Thyroid gland (tissue), 4 donors: ENCODE results near the gene PPP2R5C. TPM values are rescaled to one million over a fixed set of nuclear protein-coding genes. Genes with fewer than 3 reads are reported as not detected.
A peak's percentile ranks its signal among the peaks of the same experiment; 100 is the strongest.

ENCODE experiments used
- DNase-seq, 2 donors: peaks; one replicate each; pipeline ENCODE4 v3.0.0-alpha.2; 2019
- H3K27ac ChIP-seq, 3 donors: fragments of 200-600 bp; sonication (generic); 1 replicate in 2 of 3; 2 replicates in 1 of 3; pipeline ENCODE4 v1.5.1; 2016 to 2019; ENCODE audit warnings: mild to moderate bottlenecking in 1 of 3, moderate library complexity in 1 of 3
- H3K27me3 ChIP-seq: fragments of 200-600 bp; sonication (generic); one replicate; pipeline ENCODE4 v1.5.1; 2019
- H3K36me3 ChIP-seq, 2 donors: fragments of 200-600 bp; sonication (generic); one replicate each; pipeline ENCODE4 v1.5.1; 2016 to 2019
- H3K4me1 ChIP-seq, 2 donors: fragments of 200-600 bp; sonication (generic); one replicate each; pipeline ENCODE4 v1.5.1; 2017 to 2019
- H3K4me3 ChIP-seq, 3 donors: fragments of 200-600 bp; sonication (generic); replicated peaks in 1 of 3; 1 replicate in 2 of 3; 2 replicates in 1 of 3; pipeline ENCODE4 v1.5.1; 2016; ENCODE audit warnings: mild to moderate bottlenecking in 1 of 3
- H3K9me3 ChIP-seq: fragments of 200-600 bp; sonication (generic); one replicate; pipeline ENCODE4 v1.5.1; 2017
- CTCF ChIP-seq, 6 experiments: fragments of 200-600 bp in 3 of 6; fragments of 450-650 bp in 3 of 6; sonication (generic) in 3 of 6; IDR thresholded peaks; one replicate each; pipeline ENCODE4 v1.5.1; 2016 to 2019; ENCODE audit warnings: antibody characterized with exemption in 6 of 6, mild to moderate bottlenecking in 2 of 6, inconsistent platforms in 1 of 6, moderate library complexity in 1 of 6
- POLR2A ChIP-seq, 2 donors: fragments of 450-650 bp; IDR thresholded peaks; one replicate each; pipeline ENCODE4 v1.6.1; 2017; ENCODE audit warnings: antibody characterized with exemption in 2 of 2, mild to moderate bottlenecking in 2 of 2, moderate library complexity in 1 of 2
- WGBS, 2 donors: methylation state at CpG; one replicate each; pipeline ENCODE4 v1.1.5; 2017; 5-methylcytosine and 5-hydroxymethylcytosine counted together
- intact Hi-C: fragments of 100-400 bp; cut with DNase I; formaldehyde crosslinking; loops from one replicate; pipeline ENCODE4 v1.15.1; 2023
- total RNA-seq, 4 donors: library from RNA; depleted of rRNA; stranded (reverse); fragments of >200 nt; gene quantifications; one replicate each; pipeline ENCODE4 v1.2.3, GENCODE V29; 2016

The PPP2R5C gene
- total RNA-seq, 4 donors from 2014 or later: 105 to 209 (median 141) TPM

GRCh38 chr14:101857226-101857625, 95.7 kb downstream of the PPP2R5C start:
- TF ChIP-seq CTCF (IDR thresholded peaks at IDR 0.05): no peak
- no peak for TF ChIP-seq POLR2A (IDR thresholded peaks at IDR 0.05)
- WGBS, 2 donors: 94 to 100% methylated on average over 1 of the region's 1 CpG
- Histone ChIP-seq H3K27ac (peak overlapping the region in 2 of 3 donors; percentile 39 to 68), H3K27me3 (no peaks in the 10 kb centered on the region), H3K9me3 (no peaks in the 10 kb centered on the region), H3K4me3 (no peak overlapping the region), H3K36me3 (no peaks in the 10 kb centered on the region), H3K4me1 (peaks cover 28 to 56% of the 10 kb centered on the region in 2 donors)
- intact Hi-C loops: no loop called here
- DNase-seq: no peak

- no peak overlapping the region for H3K4me3 ChIP-seq
- H3K4me1 ChIP-seq: peaks cover 26 to 53% of the 10 kb centered on the region in 2 donors
- intact Hi-C loops: no loop called here
- TF ChIP-seq CTCF (IDR thresholded peaks at IDR 0.05): no peak
- no peaks in the 10 kb centered on the region for H3K36me3 ChIP-seq
- peak; percentile 81 to 82 for DNase-seq
- H3K27ac ChIP-seq: peak overlapping the region; percentile 19 to 68 (median 39)
- no peaks in the 10 kb centered on the region for H3K27me3 ChIP-seq
- no peaks in the 10 kb centered on the region for H3K9me3 ChIP-seq
- WGBS, 2 donors: 59 to 64% methylated on average over 17 of the region's 17 CpGs
Observed at GRCh38 chr14:101858791-101859537, 97.5 kb downstream of the PPP2R5C start.

GRCh38 chr14:101859538-101859902, 98.0 kb downstream of the PPP2R5C start:
- intact Hi-C loops: no loop called here
- DNase-seq: no peak
- Histone ChIP-seq H3K9me3 (no peaks in the 10 kb centered on the region), H3K4me1 (peaks cover 23 to 47% of the 10 kb centered on the region in 2 donors), H3K36me3 (no peaks in the 10 kb centered on the region), H3K4me3 (no peak overlapping the region), H3K27ac (peak overlapping the region in 2 of 3 donors; percentile 39 to 68), H3K27me3 (no peaks in the 10 kb centered on the region)
- TF ChIP-seq CTCF (IDR thresholded peaks at IDR 0.05) (no peak), POLR2A (IDR thresholded peaks at IDR 0.05) (no peak)
- WGBS, 2 donors: 84 to 93% methylated on average over 2 of the region's 2 CpGs

- H3K4me1 ChIP-seq: peaks cover 23 to 45% of the 10 kb centered on the region in 2 donors
- 100% methylated on average over 1 of the region's 1 CpG for WGBS, 2 donors
Observed at GRCh38 chr14:101859958-101860357, 98.4 kb downstream of the PPP2R5C start.

More at GRCh38 chr14:101859958-101860357, 98.4 kb downstream of the PPP2R5C start:
- DNase-seq: no peak
- Histone ChIP-seq H3K9me3 (no peaks in the 10 kb centered on the region), H3K4me3 (no peak overlapping the region), H3K27me3 (no peaks in the 10 kb centered on the region), H3K36me3 (no peaks in the 10 kb centered on the region), H3K27ac (peak overlapping the region in 1 of 3 donors; percentile 68)
- no peak for TF ChIP-seq POLR2A (IDR thresholded peaks at IDR 0.05)
- TF ChIP-seq CTCF (IDR thresholded peaks at IDR 0.05): no peak
- intact Hi-C loops: no loop called here
